WTC11 (cell line): ENCODE measurements around the gene TSPAN4. TPM values are rescaled to one million over a fixed set of nuclear protein-coding genes. Genes with fewer than 3 reads are reported as not detected.

Source experiments
- ATAC-seq: fragments of 200-7000 bp; cut with Tn5 transposase; 2 replicates; pipeline ENCODE4 v1.10.0; 2021; ENCODE audit warnings: mild to moderate bottlenecking, moderate library complexity
- CTCF ChIA-PET: fragments of 300-600 bp; sonication (Branson Sonifier 250); formaldehyde crosslinking; loops from one replicate; lab custom pipeline; 2021; ENCODE audit warnings: antibody characterized with exemption; lab: Charles Lee
- POLR2A ChIA-PET: fragments of 350-600 bp; sonication (Branson Sonifier 250); formaldehyde crosslinking; loops from one replicate; lab custom pipeline; 2021; ENCODE audit warnings: antibody characterized with exemption; lab: Charles Lee
- DNase-seq: peaks from one replicate; pipeline ENCODE4 v3.0.0; 2021; ENCODE audit warnings: low spot score
- H3K27ac Mint-ChIP-seq: 2 replicates; pipeline ENCODE4 v1.8.0; 2021; ENCODE audit warnings: mixed read lengths
- H3K27me3 Mint-ChIP-seq: 2 replicates; pipeline ENCODE4 v1.8.0; 2021; ENCODE audit warnings: low read depth, mild to moderate bottlenecking, moderate library complexity, mixed read lengths
- H3K36me3 Mint-ChIP-seq: 2 replicates; pipeline ENCODE4 v1.8.0; 2021; ENCODE audit warnings: mixed read lengths
- H3K4me1 Mint-ChIP-seq: 2 replicates; pipeline ENCODE4 v1.8.0; 2022; ENCODE audit warnings: mixed read lengths
- H3K4me3 Mint-ChIP-seq: 2 replicates; pipeline ENCODE4 v1.8.0; 2021; ENCODE audit warnings: mild to moderate bottlenecking, moderate library complexity, mixed read lengths
- H3K9me3 Mint-ChIP-seq: 2 replicates; pipeline ENCODE4 v1.8.0; 2021; ENCODE audit warnings: mixed read lengths
- ATF1 ChIP-seq: sonication (generic); formaldehyde crosslinking; IDR thresholded peaks from 2 replicates; pipeline ENCODE4 v1.8.1; 2023; ENCODE audit warnings: mild to moderate bottlenecking, moderate library complexity, missing genetic modification reagents
- CREB1 ChIP-seq: sonication (generic); formaldehyde crosslinking; IDR thresholded peaks from 2 replicates; pipeline ENCODE4 v1.8.0; 2023; ENCODE audit warnings: mild to moderate bottlenecking, missing genetic modification reagents
- CREM ChIP-seq: sonication (generic); formaldehyde crosslinking; IDR thresholded peaks from 2 replicates; pipeline ENCODE4 v1.8.1; 2022; ENCODE audit warnings: mild to moderate bottlenecking, missing genetic modification reagents, moderate library complexity
- FOXK1 ChIP-seq: sonication (generic); formaldehyde crosslinking; IDR thresholded peaks from 2 replicates; pipeline ENCODE4 v1.8.0; 2022; ENCODE audit warnings: mild to moderate bottlenecking, moderate library complexity, missing genetic modification reagents
- FOXP1 ChIP-seq: sonication (generic); formaldehyde crosslinking; IDR thresholded peaks from 2 replicates; pipeline ENCODE4 v1.8.0; 2022; ENCODE audit warnings: missing genetic modification reagents, mild to moderate bottlenecking, moderate library complexity, borderline replicate concordance
- FOXP4 ChIP-seq: sonication (generic); formaldehyde crosslinking; IDR thresholded peaks from 2 replicates; pipeline ENCODE4 v1.8.0; 2022; ENCODE audit warnings: mild to moderate bottlenecking, missing genetic modification reagents
- HMGA2 ChIP-seq: fragments of 250-450 bp; sonication (Bioruptor Pico); IDR thresholded peaks from 2 replicates; pipeline ENCODE4 v1.4.0; 2021; ENCODE audit warnings: mild to moderate bottlenecking, moderate library complexity
- MAX ChIP-seq: sonication (generic); formaldehyde crosslinking; IDR thresholded peaks from 2 replicates; pipeline ENCODE4 v1.8.0; 2022; ENCODE audit warnings: mild to moderate bottlenecking, missing genetic modification reagents
- MLX ChIP-seq: sonication (generic); formaldehyde crosslinking; IDR thresholded peaks from 2 replicates; pipeline ENCODE4 v1.8.1; 2023; ENCODE audit warnings: mild to moderate bottlenecking, missing genetic modification reagents, moderate library complexity
- STAT6 ChIP-seq: sonication (generic); formaldehyde crosslinking; conservative IDR thresholded peaks from 2 replicates; pipeline ENCODE4 v1.8.1; 2023; ENCODE audit warnings: mild to moderate bottlenecking, low read depth, missing genetic modification reagents, moderate library complexity
- TCF7 ChIP-seq: sonication (generic); formaldehyde crosslinking; IDR thresholded peaks from 2 replicates; pipeline ENCODE4 v1.8.0; 2022; ENCODE audit warnings: mild to moderate bottlenecking, low read depth, missing genetic modification reagents, moderate library complexity
- ZNF512 ChIP-seq: sonication (generic); formaldehyde crosslinking; IDR thresholded peaks from 2 replicates; pipeline ENCODE4 v1.8.1; 2022; ENCODE audit warnings: missing genetic modification reagents, borderline replicate concordance
- ZNF532 ChIP-seq: fragments of 250-450 bp; sonication (Bioruptor Pico); IDR thresholded peaks from 2 replicates; pipeline ENCODE4 v1.9.0; 2021; ENCODE audit warnings: mild to moderate bottlenecking, borderline replicate concordance
- total RNA-seq: library from RNA; stranded (reverse); gene quantifications from 3 replicates; pipeline ENCODE4 v1.2.3, GENCODE V29; 2021
- TF ChIP-seq, protein P1 (sequence below): sonication (generic); formaldehyde crosslinking; IDR thresholded peaks from 2 replicates; pipeline ENCODE4 v1.8.0; 2023; ENCODE audit warnings: mild to moderate bottlenecking, missing genetic modification reagents
- TF ChIP-seq, protein P2 (sequence below): sonication (generic); formaldehyde crosslinking; IDR thresholded peaks from 2 replicates; pipeline ENCODE4 v1.8.1; 2023; ENCODE audit warnings: mild to moderate bottlenecking, missing genetic modification reagents

Gene TSPAN4
- total RNA-seq, 1 experiment from 2014 or later = 94.3 TPM

GRCh38 chr11:867856-868358 is 25.3 kb downstream of the TSPAN4 start:
- TF ChIP-seq ATF1 = no peak
- TF ChIP-seq STAT6 = no peak
- TF ChIP-seq FOXK1 (CRISPR knock-in tag) = no peak
- no peak for TF ChIP-seq FOXP4
- no peak for TF ChIP-seq CREM (CRISPR knock-in tag)
- no peak for TF ChIP-seq ZNF512
- no peak for TF ChIP-seq MAX (CRISPR knock-in tag)
- no peak for TF ChIP-seq TCF7 (CRISPR knock-in tag)
- TF ChIP-seq HMGA2 (CRISPR knock-in tag) = no peak
- no peak for TF ChIP-seq MLX (CRISPR knock-in tag)
- TF ChIP-seq, protein P1, sequence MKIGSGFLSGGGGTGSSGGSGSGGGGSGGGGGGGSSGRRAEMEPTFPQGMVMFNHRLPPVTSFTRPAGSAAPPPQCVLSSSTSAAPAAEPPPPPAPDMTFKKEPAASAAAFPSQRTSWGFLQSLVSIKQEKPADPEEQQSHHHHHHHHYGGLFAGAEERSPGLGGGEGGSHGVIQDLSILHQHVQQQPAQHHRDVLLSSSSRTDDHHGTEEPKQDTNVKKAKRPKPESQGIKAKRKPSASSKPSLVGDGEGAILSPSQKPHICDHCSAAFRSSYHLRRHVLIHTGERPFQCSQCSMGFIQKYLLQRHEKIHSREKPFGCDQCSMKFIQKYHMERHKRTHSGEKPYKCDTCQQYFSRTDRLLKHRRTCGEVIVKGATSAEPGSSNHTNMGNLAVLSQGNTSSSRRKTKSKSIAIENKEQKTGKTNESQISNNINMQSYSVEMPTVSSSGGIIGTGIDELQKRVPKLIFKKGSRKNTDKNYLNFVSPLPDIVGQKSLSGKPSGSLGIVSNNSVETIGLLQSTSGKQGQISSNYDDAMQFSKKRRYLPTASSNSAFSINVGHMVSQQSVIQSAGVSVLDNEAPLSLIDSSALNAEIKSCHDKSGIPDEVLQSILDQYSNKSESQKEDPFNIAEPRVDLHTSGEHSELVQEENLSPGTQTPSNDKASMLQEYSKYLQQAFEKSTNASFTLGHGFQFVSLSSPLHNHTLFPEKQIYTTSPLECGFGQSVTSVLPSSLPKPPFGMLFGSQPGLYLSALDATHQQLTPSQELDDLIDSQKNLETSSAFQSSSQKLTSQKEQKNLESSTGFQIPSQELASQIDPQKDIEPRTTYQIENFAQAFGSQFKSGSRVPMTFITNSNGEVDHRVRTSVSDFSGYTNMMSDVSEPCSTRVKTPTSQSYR (CRISPR knock-in tag) = no peak
- no peak for TF ChIP-seq CREB1 (CRISPR knock-in tag)
- TF ChIP-seq, protein P2, sequence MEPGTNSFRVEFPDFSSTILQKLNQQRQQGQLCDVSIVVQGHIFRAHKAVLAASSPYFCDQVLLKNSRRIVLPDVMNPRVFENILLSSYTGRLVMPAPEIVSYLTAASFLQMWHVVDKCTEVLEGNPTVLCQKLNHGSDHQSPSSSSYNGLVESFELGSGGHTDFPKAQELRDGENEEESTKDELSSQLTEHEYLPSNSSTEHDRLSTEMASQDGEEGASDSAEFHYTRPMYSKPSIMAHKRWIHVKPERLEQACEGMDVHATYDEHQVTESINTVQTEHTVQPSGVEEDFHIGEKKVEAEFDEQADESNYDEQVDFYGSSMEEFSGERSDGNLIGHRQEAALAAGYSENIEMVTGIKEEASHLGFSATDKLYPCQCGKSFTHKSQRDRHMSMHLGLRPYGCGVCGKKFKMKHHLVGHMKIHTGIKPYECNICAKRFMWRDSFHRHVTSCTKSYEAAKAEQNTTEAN (CRISPR knock-in tag) = no peak
- no peak for TF ChIP-seq ZNF532 (CRISPR knock-in tag)
- no peak for TF ChIP-seq FOXP1 (CRISPR knock-in tag)
- H3K27me3 Mint-ChIP-seq = no peaks in the 10 kb centered on the region
- POLR2A ChIA-PET = interaction anchor here (1.0 kb wide), 1 partner anchor 24 kb away, joined by 6 read pairs; no protein-coding TSS in a partner anchor
- no peaks in the 10 kb centered on the region for H3K36me3 Mint-ChIP-seq
- no peak overlapping the region for H3K27ac Mint-ChIP-seq
- H3K9me3 Mint-ChIP-seq = no peaks in the 10 kb centered on the region
- DNase-seq = no peak
- CTCF ChIA-PET = interaction anchor here (0.6 to 1.8 kb wide), 8 partner anchors 11 to 184 kb away, joined by 3 to 6 read pairs (median 5); no protein-coding TSS in a partner anchor
- peaks cover 10% of the 10 kb centered on the region for H3K4me1 Mint-ChIP-seq
- no peak overlapping the region for H3K4me3 Mint-ChIP-seq
- ATAC-seq = no peak
